HG03575 (cell line): Measurements from ENCODE around the gene WFDC11.
"Not testable (repeated sequence)": the region's sequence is repeated elsewhere in the genome, so short reads cannot be mapped to it uniquely, and the experiment has no call there.

Experiments
- ATAC-seq: cut with Tn5 transposase; IDR thresholded peaks from one replicate; pipeline ENCODE4 v1.9.1; 2021; ENCODE audit not compliant: unreplicated experiment, insufficient number of reproducible peaks, low FRiP score; ENCODE audit errors: extremely low read depth

WFDC11 gene

DNA sequence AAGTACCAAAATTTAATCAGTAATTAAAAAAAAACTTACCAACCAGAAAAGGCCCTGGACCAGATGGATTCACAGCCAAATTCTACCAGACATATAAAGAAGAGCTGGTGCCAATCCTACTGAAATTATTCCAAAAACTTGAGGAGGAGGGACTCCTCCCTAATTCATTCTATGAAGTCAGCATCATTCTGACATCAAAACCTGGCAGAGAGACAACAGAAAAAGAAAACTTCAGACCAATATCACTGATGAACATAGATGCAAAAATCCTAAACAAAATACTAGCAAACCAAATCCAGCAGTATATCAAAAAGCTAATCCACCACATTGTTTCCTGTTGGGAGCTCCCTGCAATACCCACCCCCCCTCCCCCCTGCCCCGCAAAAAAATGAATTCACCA lies at the start of gene WFDC11:
Gene WFDC11 (minus strand): TSS at position 101 of the 400 bp plus-strand sequence. CDS start 19,639 bp downstream, outside the sequence.
- ATAC-seq = no peak

DNA sequence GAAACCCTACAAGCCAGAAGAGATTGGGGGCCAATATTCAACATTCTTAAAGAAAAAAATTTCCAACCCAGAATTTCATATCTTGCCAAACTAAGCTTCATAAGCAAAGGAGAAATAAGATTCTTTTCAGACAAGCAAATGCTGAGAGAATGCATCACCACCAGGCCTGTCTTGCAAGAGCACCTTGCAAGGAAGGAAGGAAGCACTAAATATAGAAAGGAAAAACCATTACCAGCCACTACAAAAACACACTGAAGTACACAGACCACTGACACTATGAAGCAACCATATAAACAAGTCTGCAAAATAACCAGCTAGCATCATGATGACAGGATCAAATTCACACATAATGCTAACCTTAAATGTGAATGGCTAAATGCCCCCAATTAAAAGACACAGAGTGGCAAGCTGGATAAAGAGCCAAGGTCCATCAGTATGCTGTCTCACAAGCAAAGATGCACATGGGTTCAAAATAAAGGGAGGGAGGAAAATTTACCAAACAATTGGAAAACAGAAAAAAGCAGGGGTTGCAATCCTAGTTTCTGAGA lies 46.2 kb upstream of the WFDC11 start:
- not testable (repeated sequence) for ATAC-seq

DNA sequence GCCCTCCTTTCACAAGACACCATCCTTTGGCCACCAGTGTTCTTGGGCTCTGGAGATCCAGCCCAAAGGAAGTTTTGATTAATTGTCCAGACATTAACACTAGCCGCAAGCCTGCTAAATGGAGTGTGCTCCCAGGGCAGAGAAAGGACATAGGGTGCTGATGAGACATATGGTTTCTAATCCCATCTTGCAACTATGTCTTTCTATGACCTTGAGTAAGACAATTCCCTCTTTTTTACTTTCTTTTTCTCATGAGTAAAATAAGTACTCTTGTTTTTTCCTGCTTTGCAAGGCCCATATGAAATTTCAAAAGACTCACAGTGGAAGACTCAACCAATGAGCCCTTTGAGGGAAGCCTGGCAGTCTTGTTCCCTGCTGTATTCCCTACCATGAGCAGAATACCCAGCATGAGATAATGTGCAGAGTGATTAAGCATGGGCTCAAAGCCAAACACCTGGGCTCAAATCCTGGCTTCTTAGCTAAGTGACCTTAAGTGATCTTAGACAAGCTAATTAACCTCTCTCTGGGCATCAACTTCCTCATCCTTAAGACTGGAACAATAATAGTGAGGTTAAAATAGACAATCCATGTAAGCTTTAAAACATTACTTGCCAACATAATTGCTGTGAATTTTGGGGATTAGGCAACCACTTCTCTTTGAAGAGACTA lies 35.1 kb upstream of the WFDC11 start, which contains the start of gene WFDC10B:
Gene WFDC10B (minus strand): TSS at position 51 of the 669 bp plus-strand sequence. CDS start 19,027 bp downstream, outside the sequence.
- no peak for ATAC-seq

DNA sequence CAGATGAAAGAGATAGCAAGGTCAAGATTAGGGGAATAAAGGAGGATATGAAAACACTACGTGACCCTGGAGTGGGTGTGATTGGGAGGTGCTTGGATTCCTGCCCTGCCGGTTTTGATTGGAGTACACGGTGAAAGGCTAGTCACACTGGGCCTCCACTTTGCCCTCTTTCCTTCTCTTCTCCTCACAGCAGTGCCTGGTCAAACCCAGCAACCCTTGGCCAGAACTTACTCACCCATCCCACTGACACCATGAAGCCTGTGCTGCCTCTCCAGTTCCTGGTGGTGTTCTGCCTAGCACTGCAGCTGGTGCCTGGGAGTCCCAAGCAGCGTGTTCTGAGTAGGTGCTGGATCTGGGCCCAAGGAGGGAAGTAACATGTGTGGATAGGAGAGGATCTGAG lies 31.8 kb upstream of the WFDC11 start, which contains the start of gene WFDC13:
Gene WFDC13 (plus strand): TSS at position 166 of the 400 bp plus-strand sequence. CDS start 86 bp downstream, at position 252.
- ATAC-seq = no peak

DNA sequence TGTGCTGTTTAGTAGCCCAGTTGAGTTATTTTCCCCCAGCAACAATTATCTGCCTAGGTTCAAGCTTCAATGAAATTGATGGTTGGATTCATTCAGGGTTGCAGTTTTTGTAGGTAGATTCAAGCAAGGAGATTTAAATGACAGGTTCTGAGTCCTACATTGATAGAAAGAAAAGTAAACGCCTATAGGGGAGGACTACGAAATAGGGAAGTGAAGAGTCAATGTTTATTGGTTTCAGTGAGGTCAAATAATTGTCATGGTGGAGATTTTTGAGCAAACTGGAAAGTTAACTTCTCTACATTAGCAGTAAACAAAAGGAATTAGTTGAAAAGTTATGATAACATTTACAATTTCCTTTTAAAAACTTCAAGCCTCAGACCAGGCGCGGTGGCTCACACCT lies 31.1 kb upstream of the WFDC11 start:
- ATAC-seq = no peak

DNA sequence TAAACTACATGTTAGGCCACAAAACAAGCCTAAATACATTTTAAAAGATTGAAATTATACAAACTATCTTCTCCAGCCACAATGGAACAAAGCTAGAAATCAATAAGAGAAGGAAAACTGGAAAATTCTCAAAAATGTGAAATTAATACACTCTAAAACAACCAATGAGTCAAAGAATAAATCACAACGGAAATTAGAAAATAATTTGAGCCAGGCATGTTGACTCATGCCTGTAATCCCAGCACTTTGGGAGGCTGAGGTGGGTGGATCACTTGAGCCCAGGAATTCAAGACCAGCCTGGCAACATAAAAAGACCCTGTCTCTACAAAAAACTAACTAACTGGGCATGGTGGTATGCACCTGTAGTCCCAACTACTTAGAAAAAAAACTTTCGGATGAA lies 25.5 kb upstream of the WFDC11 start:
- no peak for ATAC-seq

DNA sequence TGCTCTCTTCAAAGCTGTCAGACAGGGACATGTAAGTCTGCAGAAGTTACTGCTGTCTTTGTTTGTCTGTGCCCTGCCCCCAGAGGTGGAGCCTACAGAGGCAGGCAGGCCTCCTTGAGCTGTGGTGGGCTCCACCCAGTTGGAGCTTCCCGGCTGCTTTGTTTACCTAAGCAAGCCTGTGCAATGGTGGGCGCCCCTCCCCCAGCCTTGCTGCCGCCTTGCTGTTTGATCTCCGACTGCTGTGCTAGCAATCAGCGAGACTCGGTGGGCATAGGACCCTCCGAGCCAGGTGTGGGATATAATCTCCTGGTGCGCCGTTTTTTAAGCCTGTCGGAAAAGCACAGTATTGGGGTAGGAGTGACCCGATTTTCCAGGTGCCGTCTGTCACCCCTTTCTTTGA lies 23.3 kb upstream of the WFDC11 start:
- ATAC-seq = not testable (repeated sequence)

DNA sequence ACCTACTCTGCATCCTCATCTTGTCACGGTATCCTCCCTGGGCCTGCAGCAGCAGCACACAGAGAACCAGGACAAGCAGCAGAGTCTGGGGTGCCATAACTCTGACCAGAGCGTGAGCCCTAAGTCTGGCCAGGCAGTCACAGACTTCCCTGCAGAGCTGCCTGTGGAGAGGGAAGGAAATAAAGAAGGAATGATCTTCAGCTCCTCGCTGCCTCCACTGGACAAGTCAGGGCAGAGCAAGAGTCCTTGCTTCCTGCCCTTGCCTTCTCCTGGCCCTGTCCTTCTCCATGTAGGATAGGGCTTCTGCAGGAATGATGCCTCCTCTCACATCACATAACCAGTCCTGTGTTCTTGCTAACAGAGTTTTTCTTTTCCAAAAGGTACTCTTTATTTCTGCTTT lies 15.9 kb upstream of the WFDC11 start:
- no peak for ATAC-seq

DNA sequence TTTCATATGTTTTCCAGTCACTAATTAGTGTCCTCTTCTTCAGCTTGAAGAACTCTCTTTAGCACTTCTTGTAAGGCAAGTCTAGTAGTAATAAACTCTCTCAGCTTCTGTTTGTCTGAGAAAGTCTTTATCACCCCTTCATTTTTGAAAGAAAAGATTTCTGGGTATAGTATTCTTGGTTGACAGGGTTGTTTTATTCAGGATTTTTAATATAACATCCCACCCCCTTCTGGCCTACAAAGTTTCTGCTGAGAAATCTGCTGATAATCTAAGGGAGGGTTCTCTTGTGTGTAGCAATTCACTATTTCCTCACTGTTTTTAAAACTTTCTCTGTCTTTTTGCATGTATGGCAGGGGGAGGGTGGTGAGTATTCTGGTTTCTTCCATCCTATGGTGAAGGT lies 9.6 kb upstream of the WFDC11 start:
- no peak for ATAC-seq

DNA sequence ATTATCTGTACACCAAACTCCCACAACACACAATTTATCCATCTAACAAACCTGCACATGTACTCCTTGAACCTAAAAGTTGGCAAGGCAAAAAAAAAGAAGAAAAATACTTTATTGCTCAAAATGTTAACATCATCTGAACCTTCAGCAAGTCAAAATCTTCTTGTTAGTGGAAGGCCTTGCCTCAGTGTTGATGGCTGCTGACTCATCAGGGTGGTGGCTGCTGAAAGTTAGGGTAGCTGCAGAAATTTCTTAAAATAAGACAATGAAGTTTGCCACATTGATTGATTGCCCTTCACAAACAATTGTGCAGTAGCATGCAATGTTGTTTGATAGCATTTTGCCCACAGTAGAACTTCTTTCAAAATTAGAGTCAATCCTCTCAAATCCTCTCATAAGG lies 2.7 kb upstream of the WFDC11 start:
- ATAC-seq = no peak

DNA sequence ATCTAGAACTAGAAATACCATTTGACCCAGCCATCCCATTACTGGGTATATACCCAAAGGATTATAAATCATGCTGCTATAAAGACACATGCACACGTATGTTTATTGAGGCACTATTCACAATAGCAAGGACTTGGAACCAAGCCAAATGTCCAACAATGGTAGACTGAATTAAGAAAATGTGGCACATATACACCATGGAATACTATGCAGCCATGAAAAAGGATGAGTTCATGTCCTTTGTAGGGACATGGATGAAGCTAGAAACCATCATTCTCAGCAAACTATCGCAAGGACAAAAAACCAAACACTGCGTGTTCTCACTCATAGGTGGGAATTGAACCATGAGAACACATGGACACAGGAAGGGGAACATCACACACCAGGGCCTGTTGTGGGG lies 13.0 kb downstream of the WFDC11 start:
- not testable (repeated sequence) for ATAC-seq

DNA sequence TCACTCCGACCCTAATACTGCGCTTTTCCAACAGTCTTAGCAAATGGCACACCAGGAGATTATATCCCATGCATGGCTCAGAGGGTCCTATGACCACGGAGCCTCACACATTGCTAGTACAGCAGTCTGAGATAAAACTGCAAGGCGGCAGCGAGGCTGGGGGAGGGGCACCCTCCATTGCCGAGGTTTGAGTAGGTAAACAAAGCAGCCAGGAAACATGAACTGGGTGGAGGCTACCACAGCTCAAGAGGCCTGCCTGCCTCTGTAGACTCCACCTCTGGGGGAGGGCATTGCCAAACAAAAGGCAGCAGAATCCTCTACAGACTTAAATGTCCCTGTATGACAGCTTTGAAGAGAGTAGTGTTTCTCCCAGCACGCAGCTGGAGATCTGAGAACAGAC lies 18.3 kb downstream of the WFDC11 start:
- ATAC-seq = not testable (repeated sequence)

DNA sequence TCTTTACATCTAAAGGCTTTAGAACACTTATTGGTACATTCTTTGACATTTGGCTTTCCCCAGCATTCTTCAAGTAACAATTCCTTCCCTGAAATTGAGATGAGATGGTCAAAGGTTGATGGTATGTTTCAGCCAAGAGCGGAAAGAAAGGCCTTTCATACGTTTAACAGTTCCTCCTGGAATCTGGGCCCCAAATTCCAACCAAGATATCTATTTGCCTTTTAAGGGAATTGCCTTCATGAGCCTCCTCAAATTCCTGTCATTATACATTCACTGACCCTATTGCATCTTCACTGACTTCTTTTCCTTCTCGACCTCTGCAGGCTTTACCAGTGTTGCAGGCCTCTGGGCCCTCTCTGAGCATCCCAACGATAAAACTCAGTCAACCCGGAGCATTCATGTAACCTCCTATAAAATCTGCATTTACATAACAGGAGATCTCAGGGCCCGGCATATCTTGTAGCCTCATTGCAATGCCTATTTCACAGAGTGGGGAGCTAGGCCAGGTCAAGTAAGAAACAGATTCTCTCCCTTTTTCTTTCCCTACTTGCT lies 20.7 kb downstream of the WFDC11 start:
- no peak for ATAC-seq

DNA sequence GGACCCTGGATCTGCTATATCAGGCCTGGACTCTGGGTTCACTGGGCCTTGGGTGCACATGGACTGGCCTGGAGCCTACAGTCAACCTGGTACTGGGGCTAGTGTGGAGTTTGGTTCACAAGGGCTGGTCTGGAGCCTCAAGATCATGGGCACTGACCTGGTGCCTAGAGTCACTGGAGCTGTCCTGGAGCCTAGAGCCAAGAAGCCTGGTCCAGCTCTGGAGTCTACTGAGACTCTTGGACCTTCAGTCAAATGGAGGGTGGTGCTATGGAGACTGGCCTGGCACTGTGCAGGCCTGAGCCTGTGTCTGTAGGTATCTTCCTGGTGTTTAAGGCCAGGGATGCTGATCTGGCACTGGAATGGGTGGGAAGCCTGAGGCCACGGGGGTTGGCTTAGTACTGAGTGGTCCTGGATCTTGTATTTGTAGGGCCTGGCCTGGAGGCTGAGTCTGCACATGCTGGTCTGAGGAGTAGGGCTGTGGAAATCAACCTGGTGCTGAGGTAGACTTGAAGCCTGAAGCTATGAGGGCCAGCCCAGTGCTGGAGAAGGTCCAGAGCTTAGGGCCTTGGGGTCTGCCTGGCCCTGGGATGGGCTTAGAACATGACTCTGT lies 22.5 kb downstream of the WFDC11 start:
- ATAC-seq = no peak

DNA sequence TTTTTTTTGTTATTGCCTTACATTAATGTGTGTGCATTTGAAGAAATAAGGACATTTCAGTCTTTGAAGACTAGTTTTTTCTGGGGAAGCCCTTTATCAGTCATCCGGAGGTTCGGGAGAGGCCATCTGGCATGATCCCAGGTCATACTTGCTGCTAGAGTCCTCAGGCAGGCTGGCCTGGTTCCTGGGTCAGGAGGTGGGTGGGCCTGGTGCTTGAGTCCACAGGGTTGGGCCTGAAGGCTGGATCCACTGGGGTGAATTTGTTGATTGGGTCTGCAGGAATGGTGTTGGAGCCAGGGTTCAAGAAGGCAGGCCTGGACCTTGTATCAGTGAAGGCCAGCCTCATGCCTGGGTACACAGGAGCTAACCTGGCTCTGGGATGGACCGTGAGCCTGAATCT lies 23.2 kb downstream of the WFDC11 start:
- ATAC-seq = no peak

DNA sequence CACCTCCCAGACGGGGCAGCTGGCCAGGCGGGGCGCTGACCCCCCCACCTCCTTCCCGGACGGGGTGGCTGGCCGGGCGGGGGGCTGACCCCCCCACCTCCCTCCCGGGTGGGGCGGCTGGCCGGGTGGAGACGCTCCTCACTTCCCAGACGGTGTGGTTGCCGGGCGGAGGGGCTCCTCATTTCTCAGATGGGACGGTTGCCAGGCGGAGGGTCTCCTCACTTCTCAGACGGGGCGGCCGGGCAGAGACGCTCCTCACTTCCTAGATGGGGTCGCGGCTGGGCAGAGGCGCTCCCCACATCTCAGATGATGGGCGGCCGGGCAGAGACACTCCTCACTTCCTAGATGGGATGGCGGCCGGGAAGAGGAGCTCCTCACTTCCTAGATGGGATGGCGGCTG lies 24.2 kb downstream of the WFDC11 start:
- not testable (repeated sequence) for ATAC-seq

DNA sequence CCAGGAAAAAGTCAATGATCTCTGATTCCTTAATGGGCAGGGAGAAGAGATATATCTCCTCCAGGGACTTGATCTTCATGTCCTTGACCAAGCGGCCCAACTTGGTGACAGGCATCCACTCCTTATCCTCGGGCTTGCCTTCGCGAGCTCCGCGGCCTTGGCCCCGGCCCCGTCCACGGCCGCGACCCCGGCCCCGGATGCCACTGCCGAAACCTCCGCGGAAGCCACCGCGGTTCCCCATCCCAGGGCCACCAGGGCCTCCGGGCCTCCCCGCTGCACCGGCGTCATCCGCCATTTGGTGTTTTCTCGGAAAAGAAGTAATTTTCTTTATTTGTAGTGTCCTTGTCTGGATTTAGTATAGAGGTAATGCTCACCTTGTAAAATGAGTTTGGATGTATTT lies 29.0 kb downstream of the WFDC11 start:
- ATAC-seq = not testable (repeated sequence)

DNA sequence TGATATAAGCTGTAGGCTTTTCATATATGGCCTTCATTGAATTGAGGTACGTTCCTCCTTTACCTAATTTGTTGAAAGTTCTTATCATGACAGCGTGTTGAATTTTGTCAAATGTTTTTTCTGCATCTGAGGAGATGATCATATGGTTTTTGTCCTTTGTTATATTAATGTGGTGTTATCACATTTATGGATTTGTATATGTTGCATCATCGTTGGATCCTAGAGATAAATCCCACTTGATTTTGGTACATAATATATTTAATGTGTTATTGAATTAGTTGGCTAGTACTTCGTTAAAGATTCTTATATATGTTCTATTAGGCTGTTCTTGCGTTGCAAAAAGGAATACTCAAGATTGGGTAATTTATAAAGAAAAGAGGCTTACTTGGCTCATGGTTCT lies 30.4 kb downstream of the WFDC11 start:
- no peak for ATAC-seq

DNA sequence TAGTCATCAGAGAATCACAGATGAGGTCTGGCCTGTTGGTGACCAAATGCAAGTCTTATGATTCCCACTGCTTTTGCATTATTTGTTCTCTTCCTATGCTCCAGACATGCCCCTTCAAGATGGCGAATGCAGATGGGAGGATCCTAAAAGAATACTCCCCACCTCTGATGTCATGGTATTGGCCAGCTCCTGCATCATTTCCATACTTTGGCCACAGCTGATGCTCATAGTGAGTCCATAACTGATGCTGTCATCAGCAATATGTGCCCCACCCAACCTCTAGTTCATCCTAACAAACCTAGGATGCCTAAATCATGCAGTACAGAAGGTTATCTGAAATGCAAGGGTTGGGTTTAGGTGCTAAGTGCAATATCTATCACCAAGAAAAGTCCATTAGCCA lies 33.5 kb downstream of the WFDC11 start:
- no peak for ATAC-seq

DNA sequence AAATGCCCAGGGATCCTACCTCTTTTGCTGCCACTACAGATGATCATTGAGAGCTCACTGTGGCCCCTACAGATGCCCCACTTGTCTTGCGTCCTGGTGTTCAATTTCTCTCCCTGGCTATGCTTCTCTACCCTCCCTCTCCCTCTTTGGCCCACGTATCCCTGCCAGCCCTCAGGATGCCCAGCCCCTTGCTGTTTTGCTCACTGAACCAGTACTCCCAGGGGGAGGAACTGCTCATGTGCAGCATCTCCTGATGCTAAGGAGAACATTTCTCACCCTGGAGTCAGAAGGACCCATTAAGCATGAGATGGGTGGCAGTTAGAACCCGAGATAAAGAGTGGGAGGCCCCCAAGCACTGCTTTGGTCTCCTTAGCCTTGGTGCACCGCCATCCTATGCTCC lies 38.9 kb downstream of the WFDC11 start, which contains the start of gene WFDC9:
Gene WFDC9 (minus strand): TSS at position 101 of the 400 bp plus-strand sequence. CDS start 21,103 bp downstream, outside the sequence.
- ATAC-seq = no peak
